HCT116 (cell line): ENCODE results near the gene EVA1A. TPM values are rescaled to one million over a fixed set of nuclear protein-coding genes. Genes with fewer than 3 reads are reported as not detected.

Source experiments
- ATAC-seq: fragments of 200-7000 bp; cut with Tn5 transposase; 2 replicates; pipeline ENCODE4 v1.9.1; 2020; ENCODE audit warnings: mild to moderate bottlenecking, moderate library complexity
- BruUV-seq: library from RNA; stranded (reverse); fragments of 400-500 nt; replicated peaks from 2 replicates; lab custom pipeline; 2021; lab: Mats Ljungman, UMichigan
- CTCF ChIA-PET: fragments of 300-600 bp; sonication (Branson Sonifier 250); formaldehyde crosslinking; loops from one replicate; lab custom pipeline; 2021; ENCODE audit warnings: antibody characterized with exemption; lab: Charles Lee
- POLR2A ChIA-PET: fragments of 300-600, 350-600 bp; sonication (Branson Sonifier 250); formaldehyde crosslinking; loops from one replicate; lab custom pipeline; 2021; ENCODE audit warnings: antibody characterized with exemption; lab: Charles Lee
- RAD21 ChIA-PET, 2 experiments: fragments of 300-600 bp; sonication (Branson Sonifier 250); formaldehyde crosslinking; loops; one replicate each; lab custom pipeline; 2023; ENCODE audit warnings: low total read pairs in 2 of 2; ENCODE audit not compliant: uncharacterized antibody in 2 of 2, unreplicated experiment in 2 of 2, low non-redundant PET in 1 of 2; lab: Charles Lee
- DNase-seq: peaks from one replicate; pipeline ENCODE4 v3.0.0-alpha.2; 2010; ENCODE audit warnings: low read depth, low spot score
- H2AFZ ChIP-seq: fragments of 200-600 bp; shearing (Covaris generic), sonication (generic); 2 replicates; pipeline ENCODE4 v1.6.1; 2017; ENCODE audit warnings: low read depth, mixed run types, mixed read lengths, antibody characterized with exemption, low read length; ENCODE audit not compliant: poor library complexity, severe bottlenecking
- H3K27ac ChIP-seq: 2 replicates; pipeline ENCODE4 v1.5.1; 2012; ENCODE audit warnings: low read depth, low read length
- H3K27me3 ChIP-seq: fragments of 200-600 bp; sonication (generic); 2 replicates; pipeline ENCODE4 v1.6.1; 2016; ENCODE audit warnings: mixed run types, low read length, mixed read lengths; ENCODE audit not compliant: insufficient read depth
- H3K36me3 ChIP-seq, 2 experiments: fragments of 200-500 bp in 1 of 2; fragments of 200-600 bp in 1 of 2; sonication (Bioruptor generic) in 1 of 2; sonication (generic) in 1 of 2; 2 replicates each; pipeline versions ENCODE4 v1.5.1 to v1.6.1; 2014 to 2016; ENCODE audit warnings: low read length in 2 of 2, inconsistent platforms in 1 of 2, mixed read lengths in 1 of 2, mixed run types in 1 of 2; ENCODE audit not compliant: insufficient read depth in 2 of 2, control insufficient read depth in 1 of 2
- H3K4me1 ChIP-seq, 2 experiments: fragments of 200-600 bp in 1 of 2; sonication (generic) in 1 of 2; 2 replicates each; pipeline versions ENCODE4 v1.5.1 to v1.6.1; 2012 to 2017; ENCODE audit warnings: low read length in 2 of 2, inconsistent platforms in 1 of 2, mild to moderate bottlenecking in 1 of 2, mixed read lengths in 1 of 2, mixed run types in 1 of 2, moderate library complexity in 1 of 2; ENCODE audit not compliant: insufficient read depth in 2 of 2, control insufficient read depth in 1 of 2
- H3K4me2 ChIP-seq: fragments of 200-600 bp; sonication (generic); 2 replicates; pipeline ENCODE4 v1.6.1; 2017; ENCODE audit warnings: mixed run types, low read length, mixed read lengths
- H3K4me3 ChIP-seq, 2 experiments: fragments of 200-600 bp in 1 of 2; sonication (generic) in 1 of 2; replicated peaks in 1 of 2; 2 replicates each; pipeline ENCODE4 v1.5.1; 2011 to 2016; ENCODE audit warnings: low read length in 2 of 2, control low read depth in 1 of 2, low read depth in 1 of 2, mild to moderate bottlenecking in 1 of 2, mixed read lengths in 1 of 2, mixed run types in 1 of 2
- H3K79me2 ChIP-seq: fragments of 200-600 bp; sonication (generic); 2 replicates; pipeline ENCODE4 v1.6.1; 2017; ENCODE audit warnings: mild to moderate bottlenecking, mixed run types, low read length, moderate library complexity, mixed read lengths; ENCODE audit not compliant: insufficient read depth
- H3K9ac ChIP-seq: fragments of 200-600 bp; sonication (generic); 2 replicates; pipeline ENCODE4 v1.6.1; 2016; ENCODE audit warnings: low read length, mixed read lengths
- H3K9me2 ChIP-seq: fragments of 200-600 bp; sonication (generic), shearing (Covaris generic); 2 replicates; pipeline ENCODE4 v1.6.1; 2017; ENCODE audit warnings: mixed run types, mild to moderate bottlenecking, moderate library complexity; ENCODE audit not compliant: insufficient read depth
- H3K9me3 ChIP-seq, 2 experiments: fragments of 200-500 bp in 1 of 2; fragments of 200-600 bp in 1 of 2; sonication (Bioruptor generic) in 1 of 2; sonication (generic) in 1 of 2; 2 replicates each; pipeline ENCODE4 v1.6.1; 2014 to 2017; ENCODE audit warnings: low read length in 2 of 2, mixed read lengths in 2 of 2, inconsistent platforms in 1 of 2, low read depth in 1 of 2, mild to moderate bottlenecking in 1 of 2, mixed run types in 1 of 2, moderate library complexity in 1 of 2; ENCODE audit not compliant: control insufficient read depth in 1 of 2, insufficient read depth in 1 of 2
- H4K20me1 ChIP-seq: fragments of 200-600 bp; sonication (generic), shearing (Covaris generic); 2 replicates; pipeline ENCODE4 v1.6.1; 2017; ENCODE audit warnings: mixed run types, mild to moderate bottlenecking, moderate library complexity; ENCODE audit not compliant: insufficient read depth
- CBX3 ChIP-seq: IDR thresholded peaks from 2 replicates; pipeline ENCODE4 v1.6.1; 2012; ENCODE audit warnings: low read depth
- CEBPB ChIP-seq: IDR thresholded peaks from 2 replicates; pipeline ENCODE4 v1.6.1; 2012; ENCODE audit warnings: low read depth
- ELF1 ChIP-seq: IDR thresholded peaks from 2 replicates; pipeline ENCODE4 v1.6.1; 2012; ENCODE audit warnings: low read depth, borderline replicate concordance
- EZH2 ChIP-seq: fragments of 200-600 bp; sonication (generic); IDR thresholded peaks from 2 replicates; pipeline ENCODE4 v1.6.1; 2017; ENCODE audit warnings: antibody characterized with exemption, mixed run types
- POLR2A ChIP-seq: IDR thresholded peaks from 2 replicates; pipeline ENCODE4 v1.7.0; 2011; ENCODE audit warnings: borderline replicate concordance; ENCODE audit not compliant: insufficient read depth, insufficient read length; ENCODE audit errors: extremely low read depth
- POLR2AphosphoS5 ChIP-seq: IDR thresholded peaks from 2 replicates; pipeline ENCODE4 v1.6.1; 2011; ENCODE audit warnings: mild to moderate bottlenecking, low read depth, low read length, moderate library complexity
- RAD21 ChIP-seq: IDR thresholded peaks from 2 replicates; pipeline ENCODE4 v1.6.1; 2012; ENCODE audit warnings: low read depth, mild to moderate bottlenecking
- SIN3A ChIP-seq: IDR thresholded peaks from 2 replicates; pipeline ENCODE4 v1.6.1; 2012; ENCODE audit warnings: low read depth
- TCF7L2 ChIP-seq: IDR thresholded peaks from 2 replicates; pipeline ENCODE4 v1.7.0; 2011; ENCODE audit warnings: borderline replicate concordance, inconsistent platforms; ENCODE audit not compliant: insufficient read depth, insufficient read length; ENCODE audit errors: extremely low read depth
- YY1 ChIP-seq: IDR thresholded peaks from 2 replicates; pipeline ENCODE4 v1.6.1; 2011; ENCODE audit warnings: low read length, low read depth, moderate library complexity, mild to moderate bottlenecking; ENCODE audit not compliant: insufficient replicate concordance; ENCODE audit errors: extremely low read depth
- ZBTB33 ChIP-seq: IDR thresholded peaks from 2 replicates; pipeline ENCODE4 v1.6.1; 2011; ENCODE audit warnings: mild to moderate bottlenecking, low read length, moderate library complexity; ENCODE audit not compliant: insufficient replicate concordance; ENCODE audit errors: extremely low read depth
- ZFX ChIP-seq: fragments of 450-650 bp; IDR thresholded peaks from 2 replicates; pipeline ENCODE4 v1.6.1; 2017
- ZNF274 ChIP-seq: fragments of 200-500 bp; sonication (Bioruptor generic); IDR thresholded peaks from 2 replicates; pipeline ENCODE4 v1.6.1; 2014; ENCODE audit warnings: mild to moderate bottlenecking, low read depth, low read length, inconsistent platforms
- intact Hi-C: fragments of 100-400 bp; cut with micrococcal nuclease; formaldehyde crosslinking; loops from 2 replicates; pipeline ENCODE4 v1.10.0; 2022
- total RNA-seq: library from RNA; stranded (reverse); gene quantifications from one replicate; pipeline ENCODE4 v1.2.1, GENCODE V29; 2021; ENCODE audit not compliant: unreplicated experiment
- TF ChIP-seq, protein P1 (sequence below): IDR thresholded peaks from 2 replicates; pipeline ENCODE4 v1.6.1; 2012
- TF ChIP-seq, protein P2 (sequence below), 3 experiments: fragments of 200-600 bp in 1 of 3; sonication (generic) in 1 of 3; IDR thresholded peaks in 2 of 3; conservative IDR thresholded peaks in 1 of 3; 2 replicates each; pipeline ENCODE4 v1.5.1; 2012 to 2017; ENCODE audit warnings: low read depth in 2 of 3, low read length in 2 of 3, antibody characterized with exemption in 1 of 3, borderline replicate concordance in 1 of 3, control low read depth in 1 of 3, mild to moderate bottlenecking in 1 of 3, mixed read lengths in 1 of 3, mixed run types in 1 of 3, moderate library complexity in 1 of 3; ENCODE audit not compliant: insufficient read depth in 1 of 3

Gene EVA1A
- total RNA-seq, 1 experiment from 2014 or later: 2.8 TPM

- DNase-seq: no peak
- Histone ChIP-seq H3K9ac (no peak overlapping the region), H3K4me2 (no peak overlapping the region), H4K20me1 (no peaks in the 10 kb centered on the region), H2AFZ (no peak overlapping the region), H3K4me1 (peaks cover 0 to 9% of the 10 kb centered on the region in 2 experiments; a peak in 2 of 4 replicates), H3K27ac (no peak overlapping the region), H3K79me2 (no peaks in the 10 kb centered on the region), H3K4me3 (no peak overlapping the region), H3K36me3 (no peaks in the 10 kb centered on the region), H3K27me3 (peaks cover 16% of the 10 kb centered on the region; the same call in 1 of the 2 replicates), H3K9me2 (no peaks in the 10 kb centered on the region), H3K9me3 (no peaks in the 10 kb centered on the region)
- CTCF ChIA-PET: no interaction called here
- ATAC-seq: no peak
- intact Hi-C loops: no loop called here
- no peak for TF ChIP-seq CEBPB
- TF ChIP-seq YY1: no peak
- TF ChIP-seq ZFX: no peak
- no peak for TF ChIP-seq ZNF274
- TF ChIP-seq CBX3: no peak
- TF ChIP-seq EZH2: no peak
- no peak for TF ChIP-seq TCF7L2
- TF ChIP-seq POLR2AphosphoS5: no peak
- TF ChIP-seq, protein P1, sequence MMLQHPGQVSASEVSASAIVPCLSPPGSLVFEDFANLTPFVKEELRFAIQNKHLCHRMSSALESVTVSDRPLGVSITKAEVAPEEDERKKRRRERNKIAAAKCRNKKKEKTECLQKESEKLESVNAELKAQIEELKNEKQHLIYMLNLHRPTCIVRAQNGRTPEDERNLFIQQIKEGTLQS: no peak
- TF ChIP-seq, protein P2, sequence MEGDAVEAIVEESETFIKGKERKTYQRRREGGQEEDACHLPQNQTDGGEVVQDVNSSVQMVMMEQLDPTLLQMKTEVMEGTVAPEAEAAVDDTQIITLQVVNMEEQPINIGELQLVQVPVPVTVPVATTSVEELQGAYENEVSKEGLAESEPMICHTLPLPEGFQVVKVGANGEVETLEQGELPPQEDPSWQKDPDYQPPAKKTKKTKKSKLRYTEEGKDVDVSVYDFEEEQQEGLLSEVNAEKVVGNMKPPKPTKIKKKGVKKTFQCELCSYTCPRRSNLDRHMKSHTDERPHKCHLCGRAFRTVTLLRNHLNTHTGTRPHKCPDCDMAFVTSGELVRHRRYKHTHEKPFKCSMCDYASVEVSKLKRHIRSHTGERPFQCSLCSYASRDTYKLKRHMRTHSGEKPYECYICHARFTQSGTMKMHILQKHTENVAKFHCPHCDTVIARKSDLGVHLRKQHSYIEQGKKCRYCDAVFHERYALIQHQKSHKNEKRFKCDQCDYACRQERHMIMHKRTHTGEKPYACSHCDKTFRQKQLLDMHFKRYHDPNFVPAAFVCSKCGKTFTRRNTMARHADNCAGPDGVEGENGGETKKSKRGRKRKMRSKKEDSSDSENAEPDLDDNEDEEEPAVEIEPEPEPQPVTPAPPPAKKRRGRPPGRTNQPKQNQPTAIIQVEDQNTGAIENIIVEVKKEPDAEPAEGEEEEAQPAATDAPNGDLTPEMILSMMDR (IDR thresholded peaks at IDR 0.05 in 2 of 3, conservative IDR thresholded peaks at IDR 0.05 in 1 of 3; ENCODE audit: borderline replicate concordance in 1 of 3, insufficient read depth in 1 of 3, low read depth in 2 of 3, low read length in 2 of 3): no peak
- no peak for TF ChIP-seq ZBTB33
- TF ChIP-seq SIN3A: no peak
- no peak for TF ChIP-seq POLR2A
- no peak for TF ChIP-seq RAD21
- no peak for TF ChIP-seq ELF1
- BruUV-seq: no TSS peak
- POLR2A ChIA-PET: no interaction called here
- RAD21 ChIA-PET: no interaction called here
Measured at GRCh38 chr2:75548036-75548573, 12.6 kb downstream of the EVA1A start.
